Caki2 (cell line): ENCODE data around the gene ITPR3. TPM values are rescaled to one million over a fixed set of nuclear protein-coding genes. Genes with fewer than 3 reads are reported as not detected.

Experiments
- DNase-seq: peaks from one replicate; pipeline ENCODE4 v3.0.0-alpha.2; 2015; ENCODE audit warnings: low read depth
- in situ Hi-C: cut with HindIII; loops from 2 replicates; pipeline ENCODE4 v1.10.0; 2016; ENCODE audit warnings: low sequenced_read_pairs, low pct_unique_long_range_greater_than_20kb, mixed read lengths
- total RNA-seq: library from RNA; depleted of rRNA; stranded (reverse); fragments of >200 nt; shearing (Covaris generic); gene quantifications from 2 replicates; pipeline ENCODE4 v1.2.3, GENCODE V29; 2014; ENCODE audit warnings: low replicate concordance

The ITPR3 gene
- total RNA-seq, 1 experiment from 2014 or later = 59.3 TPM

GRCh38 chr6:33656844-33657243, 35.7 kb downstream of the ITPR3 start:
- no peak for DNase-seq
- in situ Hi-C loops = loop anchor here (10.0 kb wide), 1 partner anchor 58 kb away; the partner anchor contains the start of gene UQCC2

GRCh38 chr6:33658982-33659689, 38.0 kb downstream of the ITPR3 start:
- in situ Hi-C loops = loop anchor here (10.0 kb wide), 1 partner anchor 56 kb away; the partner anchor contains the start of gene UQCC2
- no peak for DNase-seq

- DNase-seq = no peak
- in situ Hi-C loops = loop anchor here (10.0 kb wide), 1 partner anchor 55 kb away; the partner anchor contains the start of gene UQCC2
These were observed 38.9 kb downstream of the ITPR3 start for GRCh38 chr6:33659986-33660385.

GRCh38 chr6:33661106-33661838, 40.1 kb downstream of the ITPR3 start:
- in situ Hi-C loops = no loop called here
- DNase-seq = no peak

GRCh38 chr6:33662318-33662717, 41.2 kb downstream of the ITPR3 start:
- no peak for DNase-seq
- in situ Hi-C loops = no loop called here

GRCh38 chr6:33663028-33663427, 41.9 kb downstream of the ITPR3 start:
- in situ Hi-C loops = no loop called here

GRCh38 chr6:33663727-33664449, 42.8 kb downstream of the ITPR3 start:
- in situ Hi-C loops = no loop called here

More at GRCh38 chr6:33663028-33663427, 41.9 kb downstream of the ITPR3 start:
- DNase-seq = no peak

GRCh38 chr6:33664506-33665057, 43.5 kb downstream of the ITPR3 start:
- in situ Hi-C loops = no loop called here

More at GRCh38 chr6:33663727-33664449, 42.8 kb downstream of the ITPR3 start:
- DNase-seq = no peak

GRCh38 chr6:33665957-33666356, 44.8 kb downstream of the ITPR3 start:
- in situ Hi-C loops = no loop called here
- no peak for DNase-seq

More at GRCh38 chr6:33664506-33665057, 43.5 kb downstream of the ITPR3 start:
- DNase-seq = no peak

GRCh38 chr6:33667072-33667471, 46.0 kb downstream of the ITPR3 start:
- in situ Hi-C loops = no loop called here
- no peak for DNase-seq

- in situ Hi-C loops = no loop called here
- DNase-seq = no peak
These were observed 46.7 kb downstream of the ITPR3 start for GRCh38 chr6:33667776-33668175.

- in situ Hi-C loops = no loop called here
These were observed 47.2 kb downstream of the ITPR3 start for GRCh38 chr6:33668328-33668727.

GRCh38 chr6:33668914-33669313, 47.8 kb downstream of the ITPR3 start:
- in situ Hi-C loops = no loop called here
- DNase-seq = peak; percentile 66

More at GRCh38 chr6:33668328-33668727, 47.2 kb downstream of the ITPR3 start:
- no peak for DNase-seq

GRCh38 chr6:33670086-33670660, 49.1 kb downstream of the ITPR3 start:
- no peak for DNase-seq

GRCh38 chr6:33670971-33671743, 50.0 kb downstream of the ITPR3 start:
- in situ Hi-C loops = no loop called here
- peak; percentile 25 for DNase-seq

More at GRCh38 chr6:33670086-33670660, 49.1 kb downstream of the ITPR3 start:
- in situ Hi-C loops = no loop called here

- in situ Hi-C loops = no loop called here
These were observed 50.6 kb downstream of the ITPR3 start for GRCh38 chr6:33671744-33672072.

GRCh38 chr6:33672808-33673207, 51.7 kb downstream of the ITPR3 start:
- in situ Hi-C loops = no loop called here
- peak; percentile 88 for DNase-seq

More at GRCh38 chr6:33671744-33672072, 50.6 kb downstream of the ITPR3 start:
- DNase-seq = peak; percentile 24
